GM12892 (cell line): ENCODE data around the gene KCNMB1.

Experiments used
- DNase-seq: peaks from one replicate; pipeline ENCODE4 v3.0.0; 2011; ENCODE audit not compliant: insufficient read length
- FAIRE-seq: peaks from 2 replicates; lab custom pipeline; 2011; peaks lifted over from hg19 to GRCh38; lab: Jason Lieb, UNC
- POLR2A ChIP-seq: IDR thresholded peaks from 2 replicates; pipeline ENCODE4 v1.6.1; 2011; ENCODE audit warnings: low read depth, low read length, control low read depth
- POLR2AphosphoS5 ChIP-seq: IDR thresholded peaks from 2 replicates; pipeline ENCODE4 v1.6.1; 2011; ENCODE audit warnings: low read depth, low read length, control low read depth
- TAF1 ChIP-seq: IDR thresholded peaks from 2 replicates; pipeline ENCODE4 v1.6.1; 2011; ENCODE audit warnings: low read depth, mild to moderate bottlenecking, control low read depth, low read length, borderline replicate concordance

KCNMB1 gene

GRCh38 chr5:170426149-170426767, 37.1 kb upstream of the KCNMB1 start:
- no peak for TF ChIP-seq POLR2AphosphoS5
- no peak for TF ChIP-seq TAF1
- no peak for TF ChIP-seq POLR2A
- FAIRE-seq (peak; percentile 79), DNase-seq (peak; percentile 33)

DNA sequence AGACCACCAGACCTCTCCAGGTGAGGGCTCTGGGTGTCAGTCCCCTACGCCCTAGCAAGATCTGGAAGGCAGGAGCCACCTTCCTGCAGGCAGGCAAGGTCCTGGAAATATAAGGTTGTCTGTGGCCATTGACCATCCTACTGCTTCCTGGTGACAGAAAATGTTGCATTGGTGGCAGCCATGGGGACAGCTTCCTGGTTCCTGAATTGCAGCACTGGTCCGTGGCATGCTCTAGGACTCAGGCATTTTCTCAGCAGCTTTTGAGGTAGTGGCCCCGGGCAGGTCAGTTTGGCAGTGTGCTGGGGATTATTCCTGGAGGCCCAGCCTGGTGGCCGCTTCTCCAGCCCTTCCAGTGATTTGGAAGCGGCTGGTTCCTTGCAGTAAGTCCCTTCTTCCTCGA, 36.6 kb upstream of the KCNMB1 start:
- FAIRE-seq (no peak), DNase-seq (no peak)
- TF ChIP-seq TAF1 (no peak), POLR2AphosphoS5 (no peak), POLR2A (no peak)

GRCh38 chr5:170424629-170425028, 35.5 kb upstream of the KCNMB1 start:
- DNase-seq (no peak), FAIRE-seq (no peak)
- no peak for TF ChIP-seq POLR2A
- no peak for TF ChIP-seq TAF1
- no peak for TF ChIP-seq POLR2AphosphoS5

DNA sequence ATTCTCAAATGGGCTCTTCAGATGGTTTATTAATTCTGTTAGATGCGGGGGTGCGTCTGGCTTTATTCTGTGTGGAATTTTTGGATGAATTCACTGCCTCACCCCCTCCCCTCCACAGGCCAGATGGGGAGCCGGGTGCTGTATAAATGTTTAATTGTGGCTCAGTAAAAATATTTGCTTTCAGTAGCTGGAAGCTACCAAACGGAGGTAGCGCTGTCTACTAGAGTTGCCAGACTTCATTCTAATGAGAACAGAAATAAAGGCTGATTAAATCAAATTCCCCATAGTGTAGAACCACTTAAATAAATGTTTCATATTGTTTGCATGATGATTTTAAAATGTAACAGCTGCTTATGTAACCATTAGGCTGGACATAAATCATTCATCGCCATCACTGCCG, 34.5 kb upstream of the KCNMB1 start:
- TF ChIP-seq POLR2AphosphoS5 (no peak), POLR2A (no peak), TAF1 (no peak)
- no peak for FAIRE-seq
- no peak for DNase-seq

DNA sequence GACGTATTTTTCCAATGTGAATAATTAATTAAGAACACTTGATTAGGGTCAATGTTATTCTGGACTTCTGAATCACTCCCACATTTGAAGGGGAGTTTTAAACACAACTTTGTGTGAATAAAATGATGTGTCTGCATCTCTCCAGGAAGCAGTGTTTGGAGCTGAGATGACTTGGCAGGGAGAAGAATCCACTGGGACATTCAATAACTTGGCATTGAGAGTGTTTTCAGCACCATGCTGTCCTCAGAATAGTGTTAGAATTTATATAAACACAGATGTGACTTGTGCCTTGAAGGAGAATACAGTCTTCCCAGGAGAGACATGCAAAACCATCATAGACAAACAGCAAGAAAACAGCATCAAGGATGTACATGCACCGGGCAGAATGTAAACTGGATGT, 32.7 kb upstream of the KCNMB1 start:
- no peak for TF ChIP-seq TAF1
- no peak for TF ChIP-seq POLR2A
- TF ChIP-seq POLR2AphosphoS5 = no peak
- FAIRE-seq (no peak), DNase-seq (no peak)

- no peak for TF ChIP-seq TAF1
- TF ChIP-seq POLR2AphosphoS5 = no peak
- TF ChIP-seq POLR2A = no peak
- FAIRE-seq (peak; percentile 91), DNase-seq (peak; percentile 34)
Measured at GRCh38 chr5:170420806-170421412, 31.7 kb upstream of the KCNMB1 start.

DNA sequence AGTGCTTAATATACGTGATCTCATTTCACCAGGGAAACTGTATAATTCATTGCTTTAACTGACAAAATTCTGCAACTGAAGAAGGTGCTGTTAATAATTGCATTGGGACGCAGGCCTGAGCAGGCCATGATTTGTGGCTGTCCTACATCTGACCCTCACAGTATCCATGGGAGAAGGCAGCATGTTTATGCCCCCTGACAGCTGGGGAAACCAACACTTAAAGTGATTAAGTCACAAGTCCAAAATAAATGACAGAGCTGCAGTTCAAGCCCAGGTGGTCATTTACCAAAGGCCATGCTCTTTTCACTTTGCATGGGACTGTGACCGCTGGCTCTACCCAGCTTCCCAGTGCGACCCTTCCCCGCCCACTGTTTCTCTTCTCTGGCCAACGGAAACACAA, 30.5 kb upstream of the KCNMB1 start:
- TF ChIP-seq POLR2AphosphoS5 (no peak), TAF1 (no peak), POLR2A (no peak)
- FAIRE-seq (no peak), DNase-seq (no peak)

- FAIRE-seq = no peak
- TF ChIP-seq POLR2AphosphoS5 (no peak), POLR2A (no peak)
- DNase-seq = no peak
Measured at GRCh38 chr5:170418736-170419135, 29.6 kb upstream of the KCNMB1 start.

GRCh38 chr5:170416526-170416925, 27.4 kb upstream of the KCNMB1 start:
- TF ChIP-seq TAF1 (no peak), POLR2A (no peak), POLR2AphosphoS5 (no peak)
- no peak for DNase-seq
- no peak for FAIRE-seq

- FAIRE-seq (no peak), DNase-seq (no peak)
- no peak for TF ChIP-seq TAF1
- TF ChIP-seq POLR2A = no peak
- TF ChIP-seq POLR2AphosphoS5 = no peak
Measured at GRCh38 chr5:170414786-170415185, 25.6 kb upstream of the KCNMB1 start.

GRCh38 chr5:170413897-170414296, 24.7 kb upstream of the KCNMB1 start:
- TF ChIP-seq TAF1 (no peak), POLR2AphosphoS5 (no peak)
- no peak for DNase-seq
- no peak for FAIRE-seq

DNA sequence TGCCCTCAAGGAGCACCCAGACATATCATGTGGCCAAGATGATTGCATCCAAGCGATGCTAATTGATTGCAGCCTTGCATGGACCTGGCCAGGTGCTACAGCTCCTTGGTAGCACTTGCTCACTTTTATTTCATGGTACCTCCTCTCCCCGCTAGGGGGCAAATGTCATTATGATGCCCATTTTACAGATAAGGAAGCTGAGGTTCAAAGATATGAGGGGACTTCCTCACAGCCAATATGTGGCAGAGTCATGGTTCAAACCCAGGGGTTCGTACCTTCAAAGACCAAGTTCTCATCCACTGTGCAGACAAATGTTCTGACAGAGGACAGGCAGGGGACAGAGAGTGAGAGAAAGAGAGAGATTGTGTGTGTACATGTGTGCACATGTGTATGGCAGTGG, 21.9 kb upstream of the KCNMB1 start:
- TF ChIP-seq TAF1 = no peak
- TF ChIP-seq POLR2AphosphoS5 = no peak
- no peak for TF ChIP-seq POLR2A
- DNase-seq (no peak), FAIRE-seq (peak; percentile 95)

DNA sequence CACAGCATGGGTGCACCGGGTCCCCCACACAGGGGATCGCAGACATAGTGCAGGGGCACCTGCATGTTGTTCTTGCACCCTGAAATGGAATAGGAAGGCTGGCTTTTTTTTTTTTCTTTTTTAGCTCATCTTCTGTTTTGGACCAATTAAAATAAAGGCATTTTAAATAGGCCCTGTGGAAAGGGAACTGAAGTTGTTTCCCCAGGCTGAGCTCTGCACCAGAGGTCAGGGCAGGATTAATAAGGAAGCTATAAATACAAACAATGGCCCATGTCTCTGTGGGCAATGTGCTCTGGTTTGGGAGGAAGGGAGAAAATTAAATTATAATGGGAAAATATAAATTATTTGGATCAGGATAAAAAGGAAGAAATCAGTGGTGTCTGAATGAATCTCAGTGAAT, 21.2 kb upstream of the KCNMB1 start:
- FAIRE-seq (no peak), DNase-seq (no peak)
- TF ChIP-seq TAF1 (no peak), POLR2AphosphoS5 (no peak), POLR2A (no peak)
